A549 (cell line): Measurements from ENCODE around the gene PAX9. TPM values are rescaled to one million over a fixed set of nuclear protein-coding genes. Genes with fewer than 3 reads are reported as not detected.

ENCODE experiments used
- ATAC-seq, 2 experiments: fragments of 200-7000 bp in 1 of 2; fragments of >200 bp in 1 of 2; cut with Nextera tagmentation in 1 of 2; cut with Tn5 transposase in 1 of 2; 3 replicates each; pipeline versions ENCODE4 v1.8.0 to v1.9.1; 2018 to 2020; ENCODE audit warnings: mild to moderate bottlenecking in 1 of 2, moderate library complexity in 1 of 2
- CTCF ChIA-PET: fragments of 300-600 bp; sonication (Branson Sonifier 250); formaldehyde crosslinking; extraction: SDS; loops from one replicate; lab custom pipeline; 2021; ENCODE audit warnings: antibody characterized with exemption, inconsistent platforms; lab: Yijun Ruan, JAX
- POLR2A ChIA-PET: fragments of 350-600 bp; formaldehyde crosslinking; extraction: SDS; loops from one replicate; lab custom pipeline; 2021; ENCODE audit warnings: antibody characterized with exemption, inconsistent platforms; lab: Yijun Ruan, JAX
- DNase-seq, 2 experiments: peaks; one replicate each; pipeline versions ENCODE4 v3.0.0 to v3.0.0-alpha.2; 2011 to 2016; ENCODE audit warnings: low read depth in 1 of 2, low spot score in 1 of 2
- FAIRE-seq: peaks from 2 replicates; lab custom pipeline; 2011; peaks lifted over from hg19 to GRCh38; lab: Jason Lieb, UNC
- H3K27ac ChIP-seq, 2 experiments: fragments of >200 bp; sonication (Bioruptor Twin); formaldehyde crosslinking; 3 replicates each; pipeline ENCODE4 v1.5.1; 2016 to 2017
- H3K4me1 ChIP-seq: fragments of >200 bp; sonication (Bioruptor Twin); formaldehyde crosslinking; 3 replicates; pipeline ENCODE4 v1.6.1; 2016
- H3K4me2 ChIP-seq: fragments of >200 bp; sonication (Bioruptor Twin); formaldehyde crosslinking; 3 replicates; pipeline ENCODE4 v1.6.1; 2016
- H3K4me3 ChIP-seq: fragments of >200 bp; sonication (Bioruptor Twin); formaldehyde crosslinking; 3 replicates; pipeline ENCODE4 v1.5.1; 2016
- H3K9me3 ChIP-seq: fragments of >200 bp; sonication (Bioruptor Twin); formaldehyde crosslinking; 3 replicates; pipeline ENCODE4 v1.6.1; 2016
- BCL3 ChIP-seq: fragments of >200 bp; sonication (Bioruptor Twin); formaldehyde crosslinking; IDR thresholded peaks from 3 replicates; pipeline ENCODE4 v1.6.1; 2016
- BHLHE40 ChIP-seq: IDR thresholded peaks from 2 replicates; pipeline ENCODE4 v1.6.1; 2012; ENCODE audit warnings: low read depth, low read length, inconsistent platforms
- CBX8 ChIP-seq: fragments of 200-600 bp; sonication (generic); IDR thresholded peaks from 2 replicates; pipeline ENCODE4 v1.6.1; 2016
- CHD2 ChIP-seq: fragments of 150-350 bp; IDR thresholded peaks from 2 replicates; pipeline ENCODE4 v1.6.1; 2014; ENCODE audit warnings: low read length; ENCODE audit not compliant: partially characterized antibody
- EHF ChIP-seq: fragments of 250-450 bp; sonication (Bioruptor Pico); IDR thresholded peaks from 2 replicates; pipeline ENCODE4 v1.5.0; 2020; ENCODE audit warnings: mild to moderate bottlenecking
- EHMT2 ChIP-seq: fragments of 200-600 bp; sonication (generic); IDR thresholded peaks from 2 replicates; pipeline ENCODE4 v1.6.1; 2016; ENCODE audit warnings: antibody characterized with exemption, low read depth, mild to moderate bottlenecking, moderate library complexity
- HDAC2 ChIP-seq: fragments of 200-600 bp; sonication (generic); IDR thresholded peaks from 2 replicates; pipeline ENCODE4 v1.6.1; 2016
- HES2 ChIP-seq: fragments of >200 bp; sonication (Bioruptor Twin); formaldehyde crosslinking; IDR thresholded peaks from 2 replicates; pipeline ENCODE4 v1.6.1; 2016
- HEYL ChIP-seq: fragments of 250-450 bp; sonication (Bioruptor Pico); IDR thresholded peaks from 2 replicates; pipeline ENCODE4 v1.8.0; 2021; ENCODE audit warnings: mild to moderate bottlenecking, moderate library complexity
- HMGXB4 ChIP-seq: fragments of 250-450 bp; sonication (Bioruptor Pico); IDR thresholded peaks from 2 replicates; pipeline ENCODE4 v1.5.0; 2021; ENCODE audit warnings: mild to moderate bottlenecking, moderate library complexity, borderline replicate concordance
- HOXB13 ChIP-seq: fragments of 250-450 bp; sonication (Bioruptor Pico); IDR thresholded peaks from 2 replicates; pipeline ENCODE4 v1.5.0; 2020; ENCODE audit warnings: low read depth, mild to moderate bottlenecking, moderate library complexity
- JUN ChIP-seq, 2 experiments: fragments of >200 bp; sonication (Bioruptor Twin); formaldehyde crosslinking; IDR thresholded peaks; 2 replicates in 1 of 2; 3 replicates in 1 of 2; pipeline ENCODE4 v1.6.1; 2016 to 2017
- MAX ChIP-seq: IDR thresholded peaks from 2 replicates; pipeline ENCODE4 v1.6.1; 2012
- MAZ ChIP-seq: fragments of 150-350 bp; IDR thresholded peaks from 2 replicates; pipeline ENCODE4 v1.6.1; 2014; ENCODE audit warnings: antibody characterized with exemption, low read depth, low read length, borderline replicate concordance
- NPAS2 ChIP-seq: fragments of 250-450 bp; sonication (Bioruptor Pico); IDR thresholded peaks from 2 replicates; pipeline ENCODE4 v1.8.0; 2022; ENCODE audit warnings: mild to moderate bottlenecking, moderate library complexity, borderline replicate concordance
- PHF8 ChIP-seq: fragments of 200-600 bp; sonication (generic); IDR thresholded peaks from 2 replicates; pipeline ENCODE4 v1.6.1; 2016; ENCODE audit warnings: low read depth, mild to moderate bottlenecking, antibody characterized with exemption, moderate library complexity, borderline replicate concordance
- POLR2AphosphoS2 ChIP-seq: conservative IDR thresholded peaks from 2 replicates; pipeline ENCODE4 v1.6.1; 2012; ENCODE audit warnings: low read length, improper control_type of control experiment, inconsistent platforms
- RAD21 ChIP-seq, 2 experiments: fragments of >200 bp in 1 of 2; sonication (Bioruptor Twin) in 1 of 2; formaldehyde crosslinking in 1 of 2; IDR thresholded peaks in 1 of 2; conservative IDR thresholded peaks in 1 of 2; 2 replicates in 1 of 2; 3 replicates in 1 of 2; pipeline ENCODE4 v1.6.1; 2012 to 2018; ENCODE audit warnings: inconsistent platforms in 1 of 2
- SREBF2 ChIP-seq: fragments of 450-650 bp; IDR thresholded peaks from 2 replicates; pipeline ENCODE4 v1.6.1; 2014; ENCODE audit warnings: mild to moderate bottlenecking, moderate library complexity
- USF2 ChIP-seq: fragments of 450-650 bp; IDR thresholded peaks from 2 replicates; pipeline ENCODE4 v1.6.1; 2014; ENCODE audit warnings: antibody characterized with exemption
- ZFP36 ChIP-seq: fragments of 450-650 bp; IDR thresholded peaks from 2 replicates; pipeline ENCODE4 v1.6.1; 2014; ENCODE audit warnings: borderline replicate concordance; ENCODE audit not compliant: partially characterized antibody
- ZSCAN20 ChIP-seq: fragments of 250-450 bp; sonication (Bioruptor Pico); IDR thresholded peaks from 2 replicates; pipeline ENCODE4 v1.8.0; 2022; ENCODE audit warnings: mild to moderate bottlenecking, moderate library complexity
- WGBS: methylation state at CpG from one replicate; pipeline ENCODE4 v1.1.6; 2017; ENCODE audit errors: missing lambda C conversion rate; 5-methylcytosine and 5-hydroxymethylcytosine counted together
- polyA plus RNA-seq, 4 experiments: library from polyadenylated mRNA; depleted of rRNA in 3 of 4; stranded (reverse); fragments of >200 nt; fragmentation: RNase III in 1 of 4; extraction: RNeasy Plus Mini Kit Qiagen cat#74134 plus additional on column Dnase treatment in 1 of 4; gene quantifications; 2 replicates in 3 of 4; 3 replicates in 1 of 4; pipeline ENCODE4 v1.2.3, GENCODE V29; 2011 to 2017

PAX9 gene
- polyA plus RNA-seq, 2 of the 4 experiments (the other 2 are of a cell fraction): 0.75 to 1.8 TPM

GRCh38 chr14:36655963-36656686, 5.5 kb upstream of the PAX9 start (continued):
- TF ChIP-seq NPAS2 (CRISPR knock-in tag) (no peak), CBX8 (no peak), POLR2AphosphoS2 (no peak), ZSCAN20 (CRISPR knock-in tag) (no peak), HMGXB4 (no peak), BCL3 (no peak), MAZ (no peak), HES2 (no peak), EHMT2 (no peak), HEYL (no peak), BHLHE40 (no peak)
- TF ChIP-seq, all 56 proteins: peak for 5

GRCh38 chr14:36656687-36657398, 4.8 kb upstream of the PAX9 start:
- peaks cover 6% of the 10 kb centered on the region; the same call in 1 of the 3 replicates for H3K4me1 ChIP-seq
- ATAC-seq: no peak
- no peak overlapping the region for H3K4me3 ChIP-seq
- DNase-seq: no peak
- FAIRE-seq: no peak
- no peak overlapping the region; a peak in 1 of 6 replicates for H3K27ac ChIP-seq
- no peaks in the 10 kb centered on the region for H3K9me3 ChIP-seq
- WGBS: 93% methylated on average over 31 of the region's 31 CpGs
- TF ChIP-seq SREBF2 (no peak), RAD21 (conservative IDR thresholded peaks at IDR 0.05 in 1 of 2, IDR thresholded peaks at IDR 0.05 in 1 of 2) (no peak), EHF (CRISPR knock-in tag) (no peak), EHMT2 (no peak), ZFP36 (no peak), POLR2AphosphoS2 (no peak), CBX8 (no peak), CHD2 (no peak), JUN (IDR thresholded peaks at IDR 0.05) (no peak), HDAC2 (no peak), PHF8 (no peak), MAX (no peak), HEYL (no peak), HOXB13 (no peak), USF2 (no peak)
- TF ChIP-seq, all 56 proteins: peak for 0
- ChIA-PET POLR2A (interaction anchor here (0.7 kb wide), 1 partner anchor 18 kb away, joined by 4 read pairs; no protein-coding TSS in a partner anchor), CTCF (interaction anchor here (0.6 to 9.0 kb wide), 32 partner anchors 8 to 515 kb away, joined by 3 to 118 read pairs (median 4); no protein-coding TSS in a partner anchor)
- peak overlapping the region; percentile 65 for H3K4me2 ChIP-seq
